Fibroblast of mammary gland (primary cell): ENCODE results near the gene C2orf92.

Source experiments
- DNase-seq: peaks from one replicate; pipeline ENCODE4 v3.0.0-alpha.2; 2010; ENCODE audit warnings: low read depth
- H3K4me3 ChIP-seq: 2 replicates; pipeline ENCODE4 v1.5.1; 2011; ENCODE audit warnings: low read depth, mild to moderate bottlenecking, low read length, moderate library complexity; ENCODE audit not compliant: control insufficient read depth
- CTCF ChIP-seq: conservative IDR thresholded peaks from 2 replicates; pipeline ENCODE4 v1.5.1; 2011; ENCODE audit warnings: low read depth, low read length, inconsistent platforms; ENCODE audit not compliant: control insufficient read depth, insufficient read depth

C2orf92 gene

GRCh38 chr2:97750017-97750416 is 80.5 kb downstream of the C2orf92 start:
- DNase-seq = no peak
- no peak overlapping the region for H3K4me3 ChIP-seq
- no peak for TF ChIP-seq CTCF

GRCh38 chr2:97751752-97752151 is 82.2 kb downstream of the C2orf92 start:
- H3K4me3 ChIP-seq = no peak overlapping the region
- DNase-seq = peak; percentile 31
- TF ChIP-seq CTCF = no peak
